Hepatocyte (in vitro differentiated cells): ENCODE results near the gene PAK5. TPM values are rescaled to one million over a fixed set of nuclear protein-coding genes. Genes with fewer than 3 reads are reported as not detected.
"Not testable (repeated sequence)": the region's sequence is repeated elsewhere in the genome, so short reads cannot be mapped to it uniquely, and the experiment has no call there.

ENCODE experiments used
- DNase-seq: peaks from one replicate; pipeline ENCODE4 v3.0.0-alpha.2; 2016; ENCODE audit warnings: low spot score
- H2AFZ ChIP-seq: fragments of 200-600 bp; sonication (generic); 2 replicates; pipeline ENCODE4 v1.6.0; 2016; ENCODE audit warnings: antibody characterized with exemption, mild to moderate bottlenecking
- H3K27ac ChIP-seq: fragments of 200-600 bp; sonication (generic); 2 replicates; pipeline ENCODE4 v1.5.1; 2016; ENCODE audit warnings: mild to moderate bottlenecking
- H3K27me3 ChIP-seq: fragments of 200-600 bp; sonication (generic); 2 replicates; pipeline ENCODE4 v1.6.1; 2016
- H3K36me3 ChIP-seq: fragments of 200-600 bp; sonication (generic); replicated peaks from 2 replicates; pipeline ENCODE4 v1.5.1; 2016; ENCODE audit warnings: low read depth; ENCODE audit not compliant: insufficient read depth
- H3K4me1 ChIP-seq: fragments of 200-600 bp; sonication (generic); 2 replicates; pipeline ENCODE4 v1.5.1; 2016; ENCODE audit warnings: mild to moderate bottlenecking, moderate library complexity; ENCODE audit not compliant: insufficient read depth
- H3K4me2 ChIP-seq: fragments of 200-600 bp; sonication (generic); 2 replicates; pipeline ENCODE4 v1.6.0; 2016
- H3K4me3 ChIP-seq: fragments of 200-600 bp; sonication (generic); 2 replicates; pipeline ENCODE4 v1.5.1; 2016; ENCODE audit warnings: mild to moderate bottlenecking
- H3K79me2 ChIP-seq: fragments of 200-600 bp; sonication (generic); 2 replicates; pipeline ENCODE4 v1.6.0; 2017; ENCODE audit warnings: mild to moderate bottlenecking
- H3K9me2 ChIP-seq: fragments of 200-600 bp; sonication (generic); replicated peaks from 2 replicates; pipeline ENCODE4 v1.6.0; 2017; ENCODE audit warnings: mild to moderate bottlenecking; ENCODE audit not compliant: insufficient read depth
- H3K9me3 ChIP-seq: fragments of 200-600 bp; sonication (generic); 2 replicates; pipeline ENCODE4 v1.5.1; 2016; ENCODE audit warnings: low read depth, mild to moderate bottlenecking
- H4K20me1 ChIP-seq: fragments of 200-600 bp; sonication (generic); 2 replicates; pipeline ENCODE4 v1.6.0; 2016; ENCODE audit warnings: mild to moderate bottlenecking; ENCODE audit not compliant: insufficient read depth, poor library complexity, severe bottlenecking
- CTCF ChIP-seq: fragments of 200-600 bp; sonication (generic); IDR thresholded peaks from 2 replicates; pipeline ENCODE4 v1.5.1; 2016; ENCODE audit warnings: antibody characterized with exemption, mild to moderate bottlenecking; ENCODE audit not compliant: poor library complexity
- EZH2 ChIP-seq: fragments of 200-600 bp; sonication (generic); IDR thresholded peaks from 2 replicates; pipeline ENCODE4 v1.6.1; 2016; ENCODE audit warnings: antibody characterized with exemption, mild to moderate bottlenecking, borderline replicate concordance
- EZH2phosphoT487 ChIP-seq: fragments of 200-600 bp; sonication (generic); IDR thresholded peaks from one replicate; pipeline ENCODE4 v1.6.1; 2018; ENCODE audit warnings: antibody characterized with exemption, mild to moderate bottlenecking, low read depth, moderate library complexity; ENCODE audit not compliant: unreplicated experiment, severe bottlenecking
- WGBS: methylation state at CpG from one replicate; pipeline ENCODE4 v1.1.6; 2016; ENCODE audit warnings: low lambda C conversion rate; ENCODE audit errors: missing lambda C conversion rate; 5-methylcytosine and 5-hydroxymethylcytosine counted together
- polyA plus RNA-seq: library from polyadenylated mRNA; unstranded; fragments of >200 nt; fragmentation: Nextera tagmentation; extraction: Ambion mirVana; gene quantifications from 2 replicates; pipeline ENCODE4 v1.2.1, GENCODE V29; 2016
- total RNA-seq: library from RNA; depleted of rRNA; stranded (reverse); fragments of >200 nt; gene quantifications from 2 replicates; pipeline ENCODE4 v1.2.3, GENCODE V29; 2014

The PAK5 gene
- total and polyA plus RNA-seq, 2 experiments from 2014 or later = 0.56 to 0.97 TPM

DNA sequence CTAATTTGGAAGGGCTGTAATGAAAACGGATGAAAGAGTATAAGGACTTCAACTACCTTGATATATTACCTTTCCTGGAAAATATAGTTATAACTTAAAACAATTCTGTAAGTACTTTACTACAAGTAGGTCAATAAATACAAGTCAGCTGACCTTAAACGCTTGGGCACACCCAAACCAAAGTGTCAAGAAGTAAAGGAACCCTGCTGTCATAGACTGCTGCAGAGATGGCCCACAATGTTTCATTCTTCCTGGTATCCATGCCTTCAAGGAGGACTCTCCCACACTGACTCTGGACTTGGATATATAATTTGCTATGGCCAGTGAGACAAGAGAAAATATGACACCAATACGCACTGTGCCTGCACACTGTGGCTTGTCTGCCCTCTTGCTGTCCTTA is 192.5 kb downstream of the PAK5 start:
- no peaks in the 10 kb centered on the region for H3K27me3 ChIP-seq
- H3K9me2 ChIP-seq = no peaks in the 10 kb centered on the region
- DNase-seq = no peak
- H3K4me2 ChIP-seq = no peak overlapping the region
- no peak overlapping the region for H2AFZ ChIP-seq
- no peak overlapping the region for H3K4me3 ChIP-seq
- H3K4me1 ChIP-seq = no peaks in the 10 kb centered on the region
- H4K20me1 ChIP-seq = no peaks in the 10 kb centered on the region
- no peak overlapping the region for H3K27ac ChIP-seq
- no peaks in the 10 kb centered on the region for H3K79me2 ChIP-seq
- no peaks in the 10 kb centered on the region for H3K36me3 ChIP-seq
- H3K9me3 ChIP-seq = no peaks in the 10 kb centered on the region
- TF ChIP-seq EZH2 = no peak
- TF ChIP-seq CTCF = no peak
- no peak for TF ChIP-seq EZH2phosphoT487
- 84% methylated on average over 3 of the region's 3 CpGs for WGBS

- Histone ChIP-seq H3K79me2 (no peaks in the 10 kb centered on the region), H3K9me2 (no peaks in the 10 kb centered on the region), H4K20me1 (no peaks in the 10 kb centered on the region), H3K36me3 (no peaks in the 10 kb centered on the region), H3K4me2 (no peak overlapping the region), H3K4me1 (no peaks in the 10 kb centered on the region), H2AFZ (no peak overlapping the region), H3K4me3 (no peak overlapping the region), H3K27me3 (no peaks in the 10 kb centered on the region), H3K27ac (no peak overlapping the region), H3K9me3 (no peaks in the 10 kb centered on the region)
- no peak for DNase-seq
- TF ChIP-seq CTCF (no peak), EZH2phosphoT487 (no peak), EZH2 (no peak)
Observed at GRCh38 chr20:9642882-9643281, 196.0 kb downstream of the PAK5 start.

DNA sequence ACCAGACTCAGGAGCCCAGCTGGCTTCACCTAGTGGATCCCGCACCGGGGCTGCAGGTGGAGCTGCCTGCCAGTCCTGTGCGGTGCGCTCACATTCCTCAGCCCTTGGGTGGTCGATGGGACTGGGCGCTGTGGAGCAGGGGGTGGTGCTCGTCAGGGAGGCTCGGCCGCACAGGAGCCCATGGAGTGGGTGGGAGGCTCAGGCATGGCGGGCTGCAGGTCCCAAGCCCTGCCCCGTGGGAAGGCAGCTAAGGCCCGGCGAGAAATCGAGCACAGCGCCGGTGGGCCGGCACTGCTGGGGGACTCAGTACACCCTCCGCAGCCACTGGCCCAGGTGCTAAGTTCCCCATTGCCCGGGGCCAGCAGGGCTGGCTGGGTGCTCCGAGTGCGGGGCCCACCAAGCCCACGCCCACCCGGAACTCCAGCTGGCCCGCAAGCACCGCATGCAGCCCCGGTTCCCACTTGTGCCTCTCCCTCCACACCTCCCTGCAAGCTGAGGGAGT is 197.3 kb downstream of the PAK5 start:
- not testable (repeated sequence) for H3K4me2 ChIP-seq, H4K20me1 ChIP-seq, H3K27me3 ChIP-seq, H3K36me3 ChIP-seq, H3K9me2 ChIP-seq, H3K4me3 ChIP-seq, H3K79me2 ChIP-seq, H3K9me3 ChIP-seq, H2AFZ ChIP-seq, H3K4me1 ChIP-seq, H3K27ac ChIP-seq, DNase-seq
- 97% methylated on average over 17 of the region's 26 CpGs for WGBS

GRCh38 chr20:9637889-9638288 is 201.0 kb downstream of the PAK5 start:
- no peak for TF ChIP-seq EZH2phosphoT487
- no peak for TF ChIP-seq CTCF
- TF ChIP-seq EZH2 = no peak
- WGBS = 85% methylated on average over 2 of the region's 2 CpGs
- Histone ChIP-seq H3K79me2 (no peaks in the 10 kb centered on the region), H3K36me3 (no peaks in the 10 kb centered on the region), H3K4me1 (peaks cover 7% of the 10 kb centered on the region), H3K9me3 (no peaks in the 10 kb centered on the region), H2AFZ (no peak overlapping the region), H3K4me2 (no peak overlapping the region), H3K9me2 (no peaks in the 10 kb centered on the region), H3K27ac (no peak overlapping the region), H3K27me3 (no peaks in the 10 kb centered on the region), H3K4me3 (no peak overlapping the region), H4K20me1 (no peaks in the 10 kb centered on the region)
- DNase-seq = no peak
